ENCODE measurements around the gene SALL4.

The SALL4 gene

DNA sequence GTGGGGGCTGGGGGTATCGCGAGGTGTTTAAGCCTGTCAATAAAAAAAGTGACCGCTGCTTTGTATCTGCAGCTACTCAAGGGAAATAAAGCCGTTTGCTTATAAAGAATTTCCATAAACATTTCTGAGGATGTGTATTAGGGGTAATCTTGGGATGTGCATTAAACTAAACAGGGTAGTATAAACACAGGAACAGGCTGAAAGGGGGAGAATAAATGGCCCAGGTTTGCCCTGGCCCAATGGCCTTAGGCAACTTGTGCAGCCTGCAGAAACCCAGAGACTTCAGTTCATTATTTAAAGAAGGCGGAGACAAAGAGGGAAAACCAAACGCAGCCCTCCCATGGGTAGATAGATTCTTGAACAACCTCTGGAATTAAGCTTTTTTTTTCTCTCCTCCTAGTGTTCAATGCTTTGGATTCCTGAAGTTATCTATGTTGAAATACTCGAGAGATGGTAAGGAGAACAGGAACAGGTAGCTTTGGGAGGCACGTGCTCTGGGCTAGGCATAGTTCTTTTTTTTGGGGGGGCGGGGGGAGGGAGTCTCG is 35.6 kb upstream of the SALL4 start:
- H2AFZ ChIP-seq (ENCODE audit: low read depth, low read length, severe bottlenecking) = no peak overlapping the region
- H4K20me1 ChIP-seq (ENCODE audit: low read depth, low read length) = no peaks in the 10 kb centered on the region
- H3K27ac ChIP-seq (ENCODE audit: low read depth, low read length) = no peak overlapping the region
- H3K4me3 ChIP-seq (ENCODE audit: insufficient read depth, low read length, poor library complexity, severe bottlenecking) = no peak overlapping the region
- H3F3A ChIP-seq (ENCODE audit: insufficient read depth) = no peaks in the 10 kb centered on the region
- no peaks in the 10 kb centered on the region for H3K9me2 ChIP-seq (replicated peaks; ENCODE audit: insufficient read depth, low read length)
- H3K9ac ChIP-seq (ENCODE audit: low read length) = no peak overlapping the region
- H3K27me3 ChIP-seq (ENCODE audit: low read length) = no peaks in the 10 kb centered on the region
- H3K9me3 ChIP-seq (ENCODE audit: insufficient read depth, low read length) = no peaks in the 10 kb centered on the region
- TF ChIP-seq, protein P1, sequence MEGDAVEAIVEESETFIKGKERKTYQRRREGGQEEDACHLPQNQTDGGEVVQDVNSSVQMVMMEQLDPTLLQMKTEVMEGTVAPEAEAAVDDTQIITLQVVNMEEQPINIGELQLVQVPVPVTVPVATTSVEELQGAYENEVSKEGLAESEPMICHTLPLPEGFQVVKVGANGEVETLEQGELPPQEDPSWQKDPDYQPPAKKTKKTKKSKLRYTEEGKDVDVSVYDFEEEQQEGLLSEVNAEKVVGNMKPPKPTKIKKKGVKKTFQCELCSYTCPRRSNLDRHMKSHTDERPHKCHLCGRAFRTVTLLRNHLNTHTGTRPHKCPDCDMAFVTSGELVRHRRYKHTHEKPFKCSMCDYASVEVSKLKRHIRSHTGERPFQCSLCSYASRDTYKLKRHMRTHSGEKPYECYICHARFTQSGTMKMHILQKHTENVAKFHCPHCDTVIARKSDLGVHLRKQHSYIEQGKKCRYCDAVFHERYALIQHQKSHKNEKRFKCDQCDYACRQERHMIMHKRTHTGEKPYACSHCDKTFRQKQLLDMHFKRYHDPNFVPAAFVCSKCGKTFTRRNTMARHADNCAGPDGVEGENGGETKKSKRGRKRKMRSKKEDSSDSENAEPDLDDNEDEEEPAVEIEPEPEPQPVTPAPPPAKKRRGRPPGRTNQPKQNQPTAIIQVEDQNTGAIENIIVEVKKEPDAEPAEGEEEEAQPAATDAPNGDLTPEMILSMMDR (IDR thresholded peaks at IDR 0.05; ENCODE audit: insufficient read depth, low read length, poor library complexity, severe bottlenecking) = no peak
- TF ChIP-seq EZH2phosphoT487 (conservative IDR thresholded peaks at IDR 0.05; ENCODE audit: low read length) = no peak
- H3K36me3 ChIP-seq (ENCODE audit: low read length) = no peaks in the 10 kb centered on the region
- H3K79me2 ChIP-seq (ENCODE audit: insufficient read depth, low read length) = no peaks in the 10 kb centered on the region
- no peak overlapping the region for H3K4me2 ChIP-seq (ENCODE audit: low read depth, low read length, poor library complexity, severe bottlenecking)

DNA sequence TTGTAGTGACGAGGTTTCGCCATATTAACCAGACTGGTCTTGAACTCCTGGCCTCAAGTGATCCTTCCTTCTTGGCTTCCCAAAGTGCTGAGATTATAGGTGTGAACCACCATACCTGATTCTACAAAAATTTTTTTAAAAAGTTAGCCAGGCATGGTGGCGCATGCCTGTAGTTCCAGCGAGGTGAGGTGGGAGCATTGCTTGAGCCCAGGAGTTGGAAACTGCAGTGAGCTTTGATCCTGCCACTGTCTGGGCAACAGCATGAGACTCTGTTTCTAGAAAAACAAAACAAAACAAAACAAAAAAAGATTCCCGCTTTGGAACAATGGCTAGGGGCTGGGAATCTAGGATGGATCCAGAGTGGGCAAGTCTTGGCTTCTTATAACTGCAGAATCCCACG is 35.1 kb upstream of the SALL4 start:
- Histone ChIP-seq H2AFZ (ENCODE audit: low read depth, low read length, severe bottlenecking) (no peak overlapping the region), H3K36me3 (ENCODE audit: low read length) (no peaks in the 10 kb centered on the region), H3K4me3 (ENCODE audit: insufficient read depth, low read length, poor library complexity, severe bottlenecking) (no peak overlapping the region), H3K9me3 (ENCODE audit: insufficient read depth, low read length) (no peaks in the 10 kb centered on the region), H3K9ac (ENCODE audit: low read length) (no peak overlapping the region), H3K9me2 (replicated peaks; ENCODE audit: insufficient read depth, low read length) (no peaks in the 10 kb centered on the region), H3K4me2 (ENCODE audit: low read depth, low read length, poor library complexity, severe bottlenecking) (no peak overlapping the region), H3K27me3 (ENCODE audit: low read length) (no peaks in the 10 kb centered on the region), H3K27ac (ENCODE audit: low read depth, low read length) (no peak overlapping the region), H4K20me1 (ENCODE audit: low read depth, low read length) (no peaks in the 10 kb centered on the region), H3F3A (ENCODE audit: insufficient read depth) (no peaks in the 10 kb centered on the region), H3K79me2 (ENCODE audit: insufficient read depth, low read length) (no peaks in the 10 kb centered on the region)
- TF ChIP-seq, protein P1 (IDR thresholded peaks at IDR 0.05; ENCODE audit: insufficient read depth, low read length, poor library complexity, severe bottlenecking) = no peak
- no peak for TF ChIP-seq EZH2phosphoT487 (conservative IDR thresholded peaks at IDR 0.05; ENCODE audit: low read length)

DNA sequence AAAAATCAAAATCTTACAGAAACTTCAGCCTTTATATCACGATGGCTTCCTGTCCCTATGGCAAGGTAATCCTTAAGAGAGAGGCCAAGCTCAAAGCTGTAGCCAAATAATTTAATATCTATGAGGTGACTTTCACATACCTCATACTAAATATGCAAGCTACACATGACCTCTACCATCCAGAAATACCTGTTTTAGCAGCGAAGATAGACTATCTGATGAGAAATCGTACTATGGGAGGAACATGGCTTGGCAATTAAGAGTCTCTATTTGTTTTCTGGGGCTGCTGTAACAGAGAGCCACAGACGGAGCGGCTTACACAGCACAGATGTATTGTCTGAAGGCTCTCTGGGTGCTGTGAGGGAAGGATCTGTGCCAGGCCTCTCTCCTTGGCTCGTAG is 31.0 kb upstream of the SALL4 start:
- TF ChIP-seq EZH2phosphoT487 (conservative IDR thresholded peaks at IDR 0.05; ENCODE audit: low read length) = no peak
- TF ChIP-seq, protein P1 (IDR thresholded peaks at IDR 0.05; ENCODE audit: insufficient read depth, low read length, poor library complexity, severe bottlenecking) = no peak
- Histone ChIP-seq H3K4me2 (ENCODE audit: low read depth, low read length, poor library complexity, severe bottlenecking) (no peak overlapping the region), H3K4me3 (ENCODE audit: insufficient read depth, low read length, poor library complexity, severe bottlenecking) (no peak overlapping the region), H3F3A (ENCODE audit: insufficient read depth) (no peaks in the 10 kb centered on the region), H4K20me1 (ENCODE audit: low read depth, low read length) (no peaks in the 10 kb centered on the region), H3K27ac (ENCODE audit: low read depth, low read length) (no peak overlapping the region), H3K9me3 (ENCODE audit: insufficient read depth, low read length) (no peaks in the 10 kb centered on the region), H3K9me2 (replicated peaks; ENCODE audit: insufficient read depth, low read length) (no peaks in the 10 kb centered on the region), H3K27me3 (ENCODE audit: low read length) (no peaks in the 10 kb centered on the region), H3K9ac (ENCODE audit: low read length) (no peak overlapping the region), H2AFZ (ENCODE audit: low read depth, low read length, severe bottlenecking) (no peak overlapping the region), H3K36me3 (ENCODE audit: low read length) (no peaks in the 10 kb centered on the region), H3K79me2 (ENCODE audit: insufficient read depth, low read length) (no peaks in the 10 kb centered on the region)
